Measurements from ENCODE around the gene ATG7.

The ATG7 gene

GRCh38 chr3:11556851-11557644 lies 284.9 kb downstream of the ATG7 start:
- DNase-seq: peak; percentile 87

- DNase-seq: no peak
Observed at GRCh38 chr3:11558002-11558401, 285.8 kb downstream of the ATG7 start.

- DNase-seq: no peak
Observed at GRCh38 chr3:11558411-11558903, 286.3 kb downstream of the ATG7 start.

- no peak for DNase-seq
Observed at GRCh38 chr3:11558918-11559815, 287.0 kb downstream of the ATG7 start.

- DNase-seq: no peak
Observed at GRCh38 chr3:11559816-11560633, 287.8 kb downstream of the ATG7 start.

- no peak for DNase-seq
Observed at GRCh38 chr3:11560746-11561145, 288.5 kb downstream of the ATG7 start.

GRCh38 chr3:11562277-11562881 lies 290.2 kb downstream of the ATG7 start:
- no peak for DNase-seq

- no peak for DNase-seq
Observed at GRCh38 chr3:11563159-11563864, 291.1 kb downstream of the ATG7 start.

- DNase-seq: no peak
Observed at GRCh38 chr3:11563865-11564185, 291.6 kb downstream of the ATG7 start.

- no peak for DNase-seq
Observed at GRCh38 chr3:11564577-11565001, 292.4 kb downstream of the ATG7 start.

GRCh38 chr3:11565072-11565471 lies 292.9 kb downstream of the ATG7 start:
- no peak for DNase-seq

- no peak for DNase-seq
Observed at GRCh38 chr3:11565492-11565891, 293.3 kb downstream of the ATG7 start.

GRCh38 chr3:11565932-11566331 lies 293.7 kb downstream of the ATG7 start:
- no peak for DNase-seq

- DNase-seq: no peak
Observed at GRCh38 chr3:11566478-11566877, 294.3 kb downstream of the ATG7 start.

GRCh38 chr3:11566916-11567315 lies 294.7 kb downstream of the ATG7 start:
- no peak for DNase-seq

- no peak for DNase-seq
Observed at GRCh38 chr3:11567516-11568467, 295.6 kb downstream of the ATG7 start.

- DNase-seq: peak; percentile 70
Observed at GRCh38 chr3:11568503-11569155, 296.4 kb downstream of the ATG7 start.

GRCh38 chr3:11569156-11569741 lies 297.1 kb downstream of the ATG7 start:
- DNase-seq: no peak

GRCh38 chr3:11570251-11570650 lies 298.1 kb downstream of the ATG7 start:
- DNase-seq: no peak

All from right hindlimb (tissue), 1 donor.